BJ (cell line): ENCODE measurements around the gene CLDN17. TPM values are rescaled to one million over a fixed set of nuclear protein-coding genes. Genes with fewer than 3 reads are reported as not detected.

ENCODE experiments used
- CTCF ChIA-PET: fragments of 350-600 bp; formaldehyde crosslinking; extraction: SDS; loops from one replicate; lab custom pipeline; 2021; ENCODE audit warnings: antibody characterized with exemption, inconsistent platforms; lab: Yijun Ruan, JAX
- POLR2A ChIA-PET: fragments of 300-600 bp; sonication (Branson Sonifier 250); formaldehyde crosslinking; extraction: SDS; loops from one replicate; lab custom pipeline; 2021; ENCODE audit warnings: antibody characterized with exemption; lab: Charles Lee
- DNase-seq: peaks from one replicate; pipeline ENCODE4 v3.0.0-alpha.2; 2011; ENCODE audit warnings: low read depth
- H3K27me3 ChIP-seq: 2 replicates; pipeline ENCODE4 v1.6.0; 2011; ENCODE audit warnings: low read length; ENCODE audit not compliant: control insufficient read depth, insufficient read depth
- H3K36me3 ChIP-seq: 2 replicates; pipeline ENCODE4 v1.5.1; 2011; ENCODE audit warnings: low read length; ENCODE audit not compliant: control insufficient read depth, insufficient read depth
- H3K4me3 ChIP-seq: 2 replicates; pipeline ENCODE4 v1.5.1; 2011; ENCODE audit warnings: low read depth, mild to moderate bottlenecking, control low read depth, low read length
- CTCF ChIP-seq: IDR thresholded peaks from 2 replicates; pipeline ENCODE4 v1.5.1; 2011; ENCODE audit warnings: low read depth, mild to moderate bottlenecking, control low read depth, inconsistent platforms, low read length, moderate library complexity; ENCODE audit not compliant: insufficient read depth
- polyA plus RNA-seq: library from polyadenylated mRNA; depleted of rRNA; stranded (reverse); fragments of >200 nt; gene quantifications from 2 replicates; pipeline ENCODE4 v1.2.3, GENCODE V29; 2011

Gene CLDN17
- polyA plus RNA-seq, 1 experiment = not detected

- CTCF ChIA-PET = interaction anchor here (1.1 kb wide), 1 partner anchor 12 kb away, joined by 3 read pairs; no protein-coding TSS in a partner anchor
Measured at GRCh38 chr21:30206551-30207251, 40.1 kb upstream of the CLDN17 start.

GRCh38 chr21:30200000-30200399, 33.4 kb upstream of the CLDN17 start:
- Histone ChIP-seq H3K4me3 (no peak overlapping the region), H3K36me3 (no peaks in the 10 kb centered on the region), H3K27me3 (no peaks in the 10 kb centered on the region)
- no peak for TF ChIP-seq CTCF
- DNase-seq = no peak
- ChIA-PET POLR2A (no interaction called here), CTCF (no interaction called here)

More at GRCh38 chr21:30206551-30207251, 40.1 kb upstream of the CLDN17 start:
- POLR2A ChIA-PET = no interaction called here
- TF ChIP-seq CTCF = no peak
- DNase-seq = no peak
- Histone ChIP-seq H3K36me3 (no peaks in the 10 kb centered on the region), H3K4me3 (no peak overlapping the region), H3K27me3 (no peaks in the 10 kb centered on the region)

GRCh38 chr21:30194701-30195299, 28.2 kb upstream of the CLDN17 start:
- TF ChIP-seq CTCF = peak; percentile 23; the same call in 1 of the 2 replicates
- DNase-seq = no peak
- ChIA-PET CTCF (interaction anchor here (0.7 kb wide), 1 partner anchor 12 kb away, joined by 3 read pairs; no protein-coding TSS in a partner anchor), POLR2A (no interaction called here)
- H3K4me3 ChIP-seq = no peak overlapping the region
- no peaks in the 10 kb centered on the region for H3K27me3 ChIP-seq
- H3K36me3 ChIP-seq = no peaks in the 10 kb centered on the region

GRCh38 chr21:30193201-30193600, 26.6 kb upstream of the CLDN17 start:
- no peaks in the 10 kb centered on the region for H3K36me3 ChIP-seq
- ChIA-PET CTCF (no interaction called here), POLR2A (no interaction called here)
- H3K27me3 ChIP-seq = no peaks in the 10 kb centered on the region
- H3K4me3 ChIP-seq = no peak overlapping the region
- TF ChIP-seq CTCF = no peak
- DNase-seq = no peak

- H3K36me3 ChIP-seq = no peaks in the 10 kb centered on the region
- POLR2A ChIA-PET = no interaction called here
- H3K4me3 ChIP-seq = no peak overlapping the region
- CTCF ChIA-PET = no interaction called here
- no peak for DNase-seq
- no peak for TF ChIP-seq CTCF
- H3K27me3 ChIP-seq = no peaks in the 10 kb centered on the region
Measured at GRCh38 chr21:30190554-30190953, 23.9 kb upstream of the CLDN17 start.
